ENCODE measurements around the gene ACOT12. TPM values are rescaled to one million over a fixed set of nuclear protein-coding genes. Genes with fewer than 3 reads are reported as not detected.

The ACOT12 gene
- total RNA-seq, 4 donors from 2014 or later, result not detected

DNA sequence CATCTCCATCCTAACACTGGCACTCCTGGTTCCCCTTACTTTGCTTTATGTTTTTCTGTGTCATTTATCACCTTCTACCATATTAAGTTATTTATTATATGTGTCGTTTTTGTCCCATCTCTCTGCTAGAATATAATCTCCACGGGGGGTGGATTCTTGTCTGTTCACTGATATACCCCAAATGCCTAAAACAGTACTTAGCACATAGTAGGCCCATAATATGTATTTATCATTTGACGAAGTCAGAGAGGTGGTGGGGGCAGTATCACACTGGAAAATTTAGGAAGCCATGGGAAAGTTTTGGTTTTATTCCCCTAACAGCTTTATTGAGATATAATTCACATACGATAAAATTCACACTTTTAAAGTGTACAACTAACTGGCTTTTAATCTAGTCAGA, 78.1 kb downstream of the ACOT12 start:
- DNase-seq, result no peak
- intact Hi-C loops (cut with DNase I), result no loop called here
- no peaks in the 10 kb centered on the region for H3K4me1 ChIP-seq
- TF ChIP-seq, protein P1, sequence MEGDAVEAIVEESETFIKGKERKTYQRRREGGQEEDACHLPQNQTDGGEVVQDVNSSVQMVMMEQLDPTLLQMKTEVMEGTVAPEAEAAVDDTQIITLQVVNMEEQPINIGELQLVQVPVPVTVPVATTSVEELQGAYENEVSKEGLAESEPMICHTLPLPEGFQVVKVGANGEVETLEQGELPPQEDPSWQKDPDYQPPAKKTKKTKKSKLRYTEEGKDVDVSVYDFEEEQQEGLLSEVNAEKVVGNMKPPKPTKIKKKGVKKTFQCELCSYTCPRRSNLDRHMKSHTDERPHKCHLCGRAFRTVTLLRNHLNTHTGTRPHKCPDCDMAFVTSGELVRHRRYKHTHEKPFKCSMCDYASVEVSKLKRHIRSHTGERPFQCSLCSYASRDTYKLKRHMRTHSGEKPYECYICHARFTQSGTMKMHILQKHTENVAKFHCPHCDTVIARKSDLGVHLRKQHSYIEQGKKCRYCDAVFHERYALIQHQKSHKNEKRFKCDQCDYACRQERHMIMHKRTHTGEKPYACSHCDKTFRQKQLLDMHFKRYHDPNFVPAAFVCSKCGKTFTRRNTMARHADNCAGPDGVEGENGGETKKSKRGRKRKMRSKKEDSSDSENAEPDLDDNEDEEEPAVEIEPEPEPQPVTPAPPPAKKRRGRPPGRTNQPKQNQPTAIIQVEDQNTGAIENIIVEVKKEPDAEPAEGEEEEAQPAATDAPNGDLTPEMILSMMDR (IDR thresholded peaks at IDR 0.05), result no peak
- no peak for TF ChIP-seq POLR2A (IDR thresholded peaks at IDR 0.05)
- H3K4me3 ChIP-seq (replicated peaks in 1 of 3), result no peak overlapping the region
- no peaks in the 10 kb centered on the region for H3K27me3 ChIP-seq
- peaks cover 10 to 22% of the 10 kb centered on the region in 2 donors for H3K36me3 ChIP-seq
- 91 to 92% methylated on average over 4 of the region's 4 CpGs for WGBS, 2 donors
- no peaks in the 10 kb centered on the region for H3K9me3 ChIP-seq
- H3K27ac ChIP-seq, result no peak overlapping the region

GRCh38 chr5:81315336-81315735, 78.6 kb downstream of the ACOT12 start:
- 79 to 86% methylated on average over 1 of the region's 1 CpG for WGBS, 2 donors
- Histone ChIP-seq H3K4me1 (no peaks in the 10 kb centered on the region), H3K27me3 (no peaks in the 10 kb centered on the region), H3K36me3 (peaks cover 10 to 22% of the 10 kb centered on the region in 2 donors), H3K4me3 (replicated peaks in 1 of 3) (no peak overlapping the region), H3K9me3 (no peaks in the 10 kb centered on the region), H3K27ac (no peak overlapping the region)
- DNase-seq, result no peak
- TF ChIP-seq, protein P1 (IDR thresholded peaks at IDR 0.05), result no peak
- TF ChIP-seq POLR2A (IDR thresholded peaks at IDR 0.05), result no peak
- intact Hi-C loops (cut with DNase I), result no loop called here

- WGBS, 2 donors, result 96 to 97% methylated on average over 3 of the region's 3 CpGs
- H3K27me3 ChIP-seq, result no peaks in the 10 kb centered on the region
- no peak overlapping the region for H3K27ac ChIP-seq
- no peak overlapping the region for H3K4me3 ChIP-seq (replicated peaks in 1 of 3)
- intact Hi-C loops (cut with DNase I), result no loop called here
- no peaks in the 10 kb centered on the region for H3K9me3 ChIP-seq
- H3K36me3 ChIP-seq, result peaks cover 16 to 22% of the 10 kb centered on the region in 2 donors
- DNase-seq, result no peak
- no peak for TF ChIP-seq POLR2A (IDR thresholded peaks at IDR 0.05)
- TF ChIP-seq, protein P1 (IDR thresholded peaks at IDR 0.05), result no peak
- no peaks in the 10 kb centered on the region for H3K4me1 ChIP-seq
Observed at GRCh38 chr5:81314581-81314980, 79.4 kb downstream of the ACOT12 start.

DNA sequence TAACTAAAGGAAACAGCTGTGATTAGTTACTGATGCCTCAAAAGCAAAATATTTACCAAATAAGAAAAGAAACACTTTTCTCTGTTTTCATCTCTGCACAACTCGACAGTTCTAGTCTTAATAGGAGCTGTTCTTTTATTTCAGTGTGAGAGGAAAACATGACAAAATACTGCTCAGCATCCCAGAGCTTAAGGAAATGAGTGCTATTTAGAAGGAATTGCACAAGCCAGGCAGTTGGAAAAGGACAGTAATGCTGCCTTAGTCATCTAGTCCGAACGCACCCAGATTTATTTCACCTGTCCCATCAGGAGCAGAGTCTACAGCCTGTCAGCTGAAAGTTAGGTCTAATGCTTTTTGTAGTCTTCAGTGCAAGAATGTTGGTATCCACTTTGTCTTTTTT, 80.2 kb downstream of the ACOT12 start:
- H3K4me1 ChIP-seq, result no peaks in the 10 kb centered on the region
- TF ChIP-seq, protein P1 (IDR thresholded peaks at IDR 0.05), result no peak
- no peak for TF ChIP-seq POLR2A (IDR thresholded peaks at IDR 0.05)
- H3K9me3 ChIP-seq, result no peaks in the 10 kb centered on the region
- H3K27ac ChIP-seq, result no peak overlapping the region
- peaks cover 22 to 25% of the 10 kb centered on the region in 2 donors for H3K36me3 ChIP-seq
- intact Hi-C loops (cut with DNase I), result no loop called here
- no peak for DNase-seq
- WGBS, 2 donors, result 93 to 95% methylated on average over 3 of the region's 3 CpGs
- H3K27me3 ChIP-seq, result no peaks in the 10 kb centered on the region
- no peak overlapping the region for H3K4me3 ChIP-seq (replicated peaks in 1 of 3)

DNA sequence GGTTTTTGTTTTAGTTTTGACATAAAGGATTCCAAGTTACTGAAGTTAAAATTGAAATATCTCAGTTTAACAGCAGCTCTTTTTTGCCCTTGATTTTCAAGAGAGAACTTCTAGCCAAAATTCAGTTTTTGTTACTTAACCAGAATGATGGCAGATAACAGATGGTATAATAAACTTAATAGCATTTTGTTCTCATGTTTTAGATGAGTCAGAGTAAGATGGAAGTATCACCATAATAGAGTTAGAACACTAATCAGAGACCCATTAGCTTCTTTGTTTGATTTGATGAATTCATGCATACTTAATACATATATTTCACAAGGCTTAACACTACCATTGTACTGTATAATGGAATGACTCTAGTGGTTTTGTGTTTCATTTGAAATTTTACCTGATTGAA, 80.7 kb downstream of the ACOT12 start:
- DNase-seq, result no peak
- H3K36me3 ChIP-seq, result peaks cover 22 to 27% of the 10 kb centered on the region in 2 donors
- H3K4me3 ChIP-seq (replicated peaks in 1 of 3), result no peak overlapping the region
- H3K4me1 ChIP-seq, result no peaks in the 10 kb centered on the region
- no peak overlapping the region for H3K27ac ChIP-seq
- H3K27me3 ChIP-seq, result no peaks in the 10 kb centered on the region
- no peak for TF ChIP-seq POLR2A (IDR thresholded peaks at IDR 0.05)
- TF ChIP-seq, protein P1 (IDR thresholded peaks at IDR 0.05), result no peak
- intact Hi-C loops (cut with DNase I), result no loop called here
- H3K9me3 ChIP-seq, result no peaks in the 10 kb centered on the region

All from thyroid gland (tissue), 4 donors.